DMS 273 (cell line): ENCODE results near the gene C16orf89.

Source experiments
- DNase-seq: peaks from one replicate; lab custom pipeline; 2025; ENCODE audit not compliant: unreplicated experiment; lab: John Stamatoyannopoulos, UW

C16orf89 gene

DNA sequence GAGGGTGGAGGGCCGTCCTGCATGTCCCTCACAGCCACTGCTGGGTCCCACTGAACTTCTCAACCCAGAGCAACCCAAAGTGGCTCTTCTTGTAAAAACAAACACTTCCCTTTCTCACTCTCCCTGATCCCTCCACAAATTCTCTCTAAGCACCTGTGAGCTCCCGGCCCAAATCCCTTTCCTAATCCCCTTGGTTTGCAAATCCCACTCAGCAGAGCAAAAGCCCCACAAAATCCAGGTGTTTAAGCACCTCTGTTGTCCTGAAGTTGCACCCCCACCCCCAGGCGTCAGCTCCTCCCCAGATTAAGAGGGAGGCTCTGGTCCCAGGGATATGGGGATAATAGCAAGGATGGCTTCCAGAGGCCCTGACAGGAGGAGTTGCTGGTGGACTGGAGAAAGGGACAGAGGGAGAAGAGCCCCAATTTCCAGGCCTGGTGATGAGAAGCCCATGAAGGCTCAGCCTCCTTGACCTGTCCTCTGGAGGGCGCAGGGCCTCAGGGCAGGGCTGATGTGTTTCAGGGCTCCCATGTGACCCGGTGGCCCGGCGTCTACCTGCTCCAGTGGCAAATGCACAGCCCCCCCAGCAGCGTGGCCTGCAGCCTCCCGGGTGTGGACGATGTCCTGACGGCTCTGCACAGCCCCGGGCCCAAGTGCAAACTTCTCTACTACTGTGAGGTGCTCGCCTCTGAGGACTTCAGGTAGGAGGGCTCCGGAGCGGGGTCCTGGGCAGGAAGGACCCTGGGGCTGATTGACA is 55.0 kb downstream of the C16orf89 start:
- no peak for DNase-seq

DNA sequence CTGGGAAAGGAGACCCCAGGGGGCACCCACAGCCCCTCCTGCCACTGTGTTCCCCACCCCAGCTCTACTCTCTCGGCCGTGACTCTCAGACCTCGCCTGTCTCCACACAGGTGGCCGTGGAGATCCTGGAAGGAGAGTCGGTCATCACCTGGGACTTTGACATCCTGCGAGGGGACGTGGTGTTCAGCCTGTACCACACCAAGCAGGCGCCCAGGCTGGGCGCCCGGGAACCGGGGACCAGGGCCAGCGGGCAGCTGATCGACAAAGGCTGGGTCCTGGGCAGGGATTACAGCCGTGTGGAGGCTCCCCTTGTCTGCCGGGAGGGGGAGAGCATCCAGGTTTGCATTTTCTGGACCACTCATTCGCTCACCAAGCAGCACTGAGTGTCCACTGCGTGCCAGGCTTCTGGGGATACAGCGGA is 57.4 kb downstream of the C16orf89 start:
- no peak for DNase-seq

DNA sequence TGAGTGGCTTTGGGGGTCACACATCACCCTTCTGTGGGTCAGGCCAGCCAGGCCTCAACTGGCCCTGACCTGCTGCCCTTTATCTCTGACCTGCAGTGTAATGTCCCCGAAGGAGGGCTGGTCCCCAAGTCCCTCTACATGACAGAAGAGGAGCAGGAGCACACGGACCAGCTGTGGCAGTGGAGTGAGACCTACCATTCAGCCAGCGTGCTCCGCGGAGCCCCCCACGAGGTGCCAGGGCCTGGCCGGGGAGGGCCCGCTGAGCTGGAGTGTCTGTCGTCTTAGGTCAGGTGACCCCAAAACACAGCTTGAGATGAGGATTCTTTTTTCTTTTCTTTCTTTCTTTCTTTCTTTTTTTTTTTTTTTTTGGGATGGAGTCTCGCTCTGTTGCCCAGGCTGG is 58.5 kb downstream of the C16orf89 start:
- DNase-seq, result no peak

DNA sequence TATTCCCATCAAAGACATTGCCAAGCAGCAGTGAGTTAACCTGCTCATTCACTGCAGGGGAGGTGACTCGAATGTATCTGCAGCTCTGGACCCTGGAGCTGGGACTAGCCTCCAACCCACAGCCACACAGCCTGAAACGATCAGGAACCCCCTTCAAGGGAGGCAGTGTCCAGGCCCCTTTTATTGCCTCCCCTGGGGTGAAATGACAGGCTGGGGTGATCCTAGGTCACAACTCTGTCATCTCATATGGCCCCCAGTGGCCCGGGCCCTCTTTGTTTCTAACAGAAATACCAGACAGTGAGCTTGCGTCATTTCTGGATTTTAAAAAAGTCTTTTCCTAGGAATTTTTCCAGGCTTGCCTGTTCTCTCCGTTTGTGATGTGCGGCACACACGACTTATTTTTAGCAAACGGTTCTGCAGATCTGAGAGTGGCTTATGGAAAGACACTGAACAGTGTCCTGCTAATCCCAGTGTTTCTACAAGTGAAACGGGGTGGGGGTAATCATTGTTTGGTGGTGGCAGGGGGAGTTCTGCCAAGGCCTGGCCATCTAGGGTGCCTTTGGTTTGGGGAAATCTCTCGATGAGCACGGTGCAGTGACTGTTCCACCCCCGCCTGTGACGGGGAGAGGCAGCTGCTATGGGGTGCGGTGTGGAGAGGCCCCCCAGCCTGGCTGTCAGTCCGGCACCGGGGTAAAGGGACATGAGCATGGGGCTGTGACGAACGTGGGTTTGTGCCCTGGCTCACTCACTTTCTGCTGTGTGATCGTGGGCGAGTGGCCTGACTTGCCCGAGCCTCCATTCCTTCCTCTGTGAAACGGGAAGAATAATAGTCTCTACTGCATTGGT is 59.2 kb downstream of the C16orf89 start:
- no peak for DNase-seq

DNA sequence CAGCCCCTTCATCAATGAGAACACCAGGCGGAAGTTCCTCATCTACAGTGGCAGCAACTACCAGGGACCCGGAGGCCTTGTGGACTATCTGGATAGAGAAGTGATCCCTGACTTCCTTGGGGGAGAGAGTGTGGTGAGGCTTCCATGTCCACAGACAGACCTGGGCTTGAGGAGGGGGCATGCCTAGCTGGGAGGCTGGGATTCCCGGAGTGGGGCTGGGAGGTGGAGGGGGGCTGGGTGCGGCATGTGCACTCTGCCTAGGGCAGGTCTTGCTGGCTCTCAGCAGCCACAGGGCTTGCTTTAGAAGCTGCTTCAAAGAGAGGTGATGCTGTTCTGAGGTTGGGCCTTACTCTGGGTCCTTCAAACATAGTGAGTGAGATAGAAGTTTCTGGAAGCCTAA is 59.8 kb downstream of the C16orf89 start:
- no peak for DNase-seq

DNA sequence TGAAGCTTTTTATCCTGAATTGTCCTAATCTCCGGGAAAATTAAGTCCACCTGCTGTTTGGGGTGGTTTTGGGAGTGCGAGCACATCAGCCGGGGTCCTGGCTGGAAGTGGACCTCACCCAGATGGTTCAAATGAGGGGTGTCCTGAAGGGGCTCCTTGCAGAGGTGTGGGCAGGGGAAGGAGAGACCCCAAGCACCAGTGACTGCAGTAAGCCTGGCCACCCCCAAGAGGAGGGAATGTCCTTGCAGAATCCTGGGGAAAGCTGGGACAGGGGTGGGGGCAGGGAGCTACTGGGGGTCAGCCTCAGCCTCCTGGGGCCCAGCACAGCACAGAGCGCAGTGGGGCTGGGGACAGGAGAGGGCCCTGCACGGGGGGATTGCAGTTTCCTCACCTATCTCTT is 61.4 kb downstream of the C16orf89 start:
- DNase-seq, result no peak

DNA sequence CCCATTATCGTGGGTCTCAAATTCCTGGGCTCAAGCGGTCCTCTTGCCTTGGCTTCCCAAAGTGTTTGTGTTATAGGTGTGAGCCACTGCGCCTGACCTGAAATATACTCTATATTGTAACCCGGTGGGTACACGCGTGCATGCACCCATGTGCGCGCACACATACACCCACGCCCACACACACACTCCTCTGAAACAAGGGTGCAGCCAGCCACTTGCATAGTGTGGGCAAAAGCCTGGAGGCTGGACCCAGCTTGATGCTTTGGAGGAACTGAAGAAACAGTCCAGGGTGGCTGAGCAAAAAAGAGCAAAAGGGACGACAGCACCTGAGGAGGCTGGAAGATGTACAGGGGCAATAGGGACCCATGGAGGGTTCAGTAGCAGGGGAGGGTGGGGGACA is 61.9 kb downstream of the C16orf89 start:
- DNase-seq, result no peak

DNA sequence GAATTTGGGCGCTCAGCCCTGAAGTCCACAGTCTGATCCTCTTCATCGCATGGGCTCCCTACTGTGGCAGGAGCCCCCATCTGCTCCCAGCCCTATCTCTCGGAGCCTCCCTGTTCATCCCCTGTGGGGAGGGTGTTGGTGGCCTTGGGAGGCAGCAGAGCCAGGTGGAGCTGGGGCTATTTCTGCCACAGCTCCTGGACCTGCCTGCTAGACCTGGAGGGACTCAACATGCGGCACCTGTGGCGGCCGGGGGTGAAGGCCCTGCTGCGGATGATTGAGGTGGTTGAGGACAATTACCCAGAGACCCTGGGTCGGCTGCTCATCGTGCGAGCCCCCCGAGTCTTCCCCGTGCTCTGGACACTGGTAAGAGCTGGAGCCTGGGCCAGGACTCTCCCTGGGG is 62.5 kb downstream of the C16orf89 start:
- no peak for DNase-seq

DNA sequence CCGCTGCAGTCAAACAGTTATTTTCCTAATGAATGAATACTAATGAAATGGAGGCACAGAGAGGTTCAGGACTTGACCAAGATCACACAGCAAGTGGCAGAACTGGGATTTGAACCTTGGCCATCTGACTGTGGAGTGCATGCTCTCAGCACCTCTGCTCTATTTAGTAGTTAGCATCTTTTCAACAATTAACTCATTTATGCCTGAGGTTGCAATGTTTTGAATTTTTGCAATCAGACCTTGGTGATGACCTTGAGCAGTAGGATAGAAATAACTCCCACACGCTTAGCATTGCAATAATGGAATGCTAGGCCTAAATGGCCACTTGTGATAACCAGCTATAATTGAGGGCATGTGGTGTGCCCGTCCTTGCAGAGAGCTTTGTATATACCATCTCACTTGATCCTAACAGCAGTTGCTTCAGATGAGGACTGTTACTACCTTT is 63.0 kb downstream of the C16orf89 start:
- DNase-seq, result no peak

DNA sequence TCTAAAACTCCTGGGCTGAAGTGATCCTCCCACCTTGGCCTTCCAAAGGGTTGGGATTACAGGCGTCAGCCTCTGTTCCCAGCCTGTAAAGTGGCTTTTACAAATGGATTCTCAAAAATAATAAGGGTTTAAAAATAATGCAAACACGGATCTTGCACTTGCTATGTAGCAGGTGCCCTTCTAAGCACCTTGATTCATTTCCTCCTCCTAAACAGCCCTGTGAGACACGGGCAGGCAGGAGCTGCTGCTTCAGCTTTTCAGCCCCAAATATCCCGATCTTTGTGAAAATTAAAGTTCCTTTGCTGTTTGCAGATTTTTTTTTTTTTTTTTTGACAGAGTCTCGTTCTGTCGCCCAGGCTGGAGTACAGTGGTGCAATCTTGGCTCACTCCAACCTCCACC is 63.8 kb downstream of the C16orf89 start:
- DNase-seq, result no peak

DNA sequence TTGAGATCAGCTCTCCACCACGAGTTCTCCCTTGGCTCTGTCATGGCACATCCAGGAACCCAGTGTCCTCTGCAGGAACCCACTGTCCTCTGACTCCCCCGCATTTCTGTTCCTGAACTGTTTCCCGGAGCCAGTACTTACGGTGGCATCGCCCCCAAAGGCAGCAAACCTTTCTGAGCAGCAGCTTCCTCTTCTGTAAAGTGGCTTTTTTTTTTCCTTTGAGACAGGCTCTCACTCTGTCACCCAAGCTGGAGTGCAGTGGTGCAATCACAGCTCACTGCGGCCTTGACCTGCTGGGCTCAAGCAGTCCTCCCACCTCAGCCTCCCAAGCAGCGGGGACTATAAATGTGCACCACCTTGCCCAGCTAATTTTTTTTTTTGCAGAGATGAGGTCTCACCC is 64.2 kb downstream of the C16orf89 start:
- no peak for DNase-seq

DNA sequence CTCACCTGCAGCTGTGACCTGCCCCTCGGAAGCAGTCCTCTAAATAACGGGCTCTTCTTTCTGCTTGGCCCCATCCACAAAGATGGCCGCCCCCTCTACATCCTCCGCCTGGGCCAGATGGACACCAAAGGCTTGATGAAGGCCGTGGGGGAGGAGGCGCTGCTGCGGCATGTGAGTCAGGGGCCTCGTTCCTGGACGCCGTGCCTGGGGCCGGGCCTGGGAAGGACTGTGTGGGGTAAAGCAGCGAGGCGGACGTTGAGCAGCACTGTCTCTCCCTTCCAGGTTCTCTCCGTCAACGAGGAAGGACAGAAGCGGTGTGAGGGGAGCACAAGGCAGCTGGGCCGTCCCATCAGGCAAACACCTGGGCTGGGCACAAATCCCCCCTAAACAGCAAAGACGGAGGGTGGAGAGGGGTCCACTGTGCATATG is 65.2 kb downstream of the C16orf89 start:
- DNase-seq, result no peak

DNA sequence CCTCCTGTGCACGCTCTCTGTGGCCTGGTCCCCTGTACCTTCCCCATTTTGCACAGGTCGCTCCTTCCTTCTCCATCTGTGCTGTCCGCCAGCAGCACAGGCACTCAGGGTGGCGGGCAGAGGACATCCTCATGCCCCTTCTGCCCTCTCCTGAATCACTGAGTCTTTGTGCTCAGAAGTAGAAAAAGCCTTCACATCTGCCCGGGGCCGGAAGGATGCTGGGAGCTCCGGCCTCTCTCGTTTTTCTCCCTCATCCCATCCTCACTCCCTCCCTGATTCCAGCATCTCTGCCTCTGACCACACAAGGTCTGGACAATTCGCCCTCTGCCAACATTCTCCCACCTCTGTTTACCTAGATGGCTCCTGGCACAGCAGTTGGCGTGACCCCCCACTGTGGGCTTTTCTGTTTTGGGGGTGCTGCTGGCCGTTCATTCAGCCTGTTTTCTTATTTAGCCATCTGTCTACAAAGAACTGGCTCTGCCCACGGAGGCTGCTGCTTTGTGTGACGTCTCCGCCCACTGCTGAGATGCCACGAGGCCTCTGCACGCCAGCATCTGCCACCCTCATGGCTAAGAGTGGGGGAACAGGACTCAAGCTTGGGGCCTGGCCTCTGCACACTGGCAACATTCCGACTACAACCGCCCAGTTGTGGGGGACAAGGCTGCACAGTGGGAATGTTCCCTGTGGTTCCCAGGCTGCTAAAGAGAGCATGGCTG is 70.9 kb downstream of the C16orf89 start:
- peak; percentile 67 for DNase-seq
